ENCODE data around the gene TMOD3.

DNA sequence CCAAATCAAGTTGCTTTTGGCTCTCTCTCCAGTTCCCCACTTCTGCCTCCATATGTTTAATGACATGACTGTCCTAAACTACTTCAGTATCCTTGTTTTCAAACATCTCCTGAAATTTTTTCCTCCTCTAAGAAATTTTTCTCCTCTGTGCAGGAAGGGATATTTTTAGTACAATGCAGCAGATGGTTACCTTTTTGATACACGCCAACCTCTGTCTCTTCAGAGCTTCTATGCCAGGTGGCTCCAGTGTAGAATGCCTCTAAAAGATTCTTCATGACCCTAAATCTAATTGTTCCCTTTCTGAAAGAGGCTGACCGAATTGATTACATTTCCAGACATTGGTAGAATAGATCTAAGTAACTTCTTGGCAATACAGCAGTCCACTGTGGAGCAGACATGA lies 33.7 kb downstream of the TMOD3 start:
- TF ChIP-seq BHLHE40 (IDR thresholded peaks at IDR 0.05; ENCODE audit: low read depth, low read length) (no peak), CEBPB (IDR thresholded peaks at IDR 0.05; ENCODE audit: low read depth, low read length) (no peak)
- TF ChIP-seq, protein P1, sequence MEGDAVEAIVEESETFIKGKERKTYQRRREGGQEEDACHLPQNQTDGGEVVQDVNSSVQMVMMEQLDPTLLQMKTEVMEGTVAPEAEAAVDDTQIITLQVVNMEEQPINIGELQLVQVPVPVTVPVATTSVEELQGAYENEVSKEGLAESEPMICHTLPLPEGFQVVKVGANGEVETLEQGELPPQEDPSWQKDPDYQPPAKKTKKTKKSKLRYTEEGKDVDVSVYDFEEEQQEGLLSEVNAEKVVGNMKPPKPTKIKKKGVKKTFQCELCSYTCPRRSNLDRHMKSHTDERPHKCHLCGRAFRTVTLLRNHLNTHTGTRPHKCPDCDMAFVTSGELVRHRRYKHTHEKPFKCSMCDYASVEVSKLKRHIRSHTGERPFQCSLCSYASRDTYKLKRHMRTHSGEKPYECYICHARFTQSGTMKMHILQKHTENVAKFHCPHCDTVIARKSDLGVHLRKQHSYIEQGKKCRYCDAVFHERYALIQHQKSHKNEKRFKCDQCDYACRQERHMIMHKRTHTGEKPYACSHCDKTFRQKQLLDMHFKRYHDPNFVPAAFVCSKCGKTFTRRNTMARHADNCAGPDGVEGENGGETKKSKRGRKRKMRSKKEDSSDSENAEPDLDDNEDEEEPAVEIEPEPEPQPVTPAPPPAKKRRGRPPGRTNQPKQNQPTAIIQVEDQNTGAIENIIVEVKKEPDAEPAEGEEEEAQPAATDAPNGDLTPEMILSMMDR (conservative IDR thresholded peaks at IDR 0.05; ENCODE audit: low read depth, low read length), result no peak

Measured in IMR-90 (cell line).